HG02763 (cell line): ENCODE data around the gene ZCCHC12.
"Not testable (repeated sequence)": the region's sequence is repeated elsewhere in the genome, so short reads cannot be mapped to it uniquely, and the experiment has no call there.

Experiments used
- ATAC-seq: cut with Tn5 transposase; IDR thresholded peaks from one replicate; pipeline ENCODE4 v1.9.1; 2021; ENCODE audit warnings: mild to moderate bottlenecking, moderate library complexity; ENCODE audit not compliant: unreplicated experiment

The ZCCHC12 gene

GRCh38 chrX:118823263-118824172 lies at the start of gene ZCCHC12:
Gene ZCCHC12 (plus strand): TSS chrX:118823824. CDS start chrX:118825245, 1,421 bp downstream.
- ATAC-seq, result no peak

GRCh38 chrX:118779581-118779980 lies 44.0 kb upstream of the ZCCHC12 start:
- no peak for ATAC-seq

DNA sequence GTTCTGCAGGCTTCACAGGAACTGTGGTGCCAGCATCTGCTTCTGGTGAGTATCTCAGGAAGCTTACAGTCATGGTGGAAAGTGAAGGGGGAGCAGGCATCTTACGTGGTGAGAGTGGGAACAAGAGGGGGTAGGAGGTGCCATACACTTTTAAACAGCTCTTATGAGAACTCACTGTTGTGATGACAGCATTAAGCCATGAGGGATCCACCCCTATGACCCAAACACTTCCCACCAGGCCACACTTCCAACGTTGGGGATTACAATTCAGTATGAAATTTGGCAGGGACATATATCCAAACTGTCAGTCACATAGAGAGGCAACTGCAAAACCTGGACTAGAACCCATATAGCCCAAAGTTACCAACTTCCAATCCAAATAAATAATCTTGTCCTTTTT lies 43.1 kb upstream of the ZCCHC12 start:
- ATAC-seq, result no peak

GRCh38 chrX:118780911-118781310 lies 42.7 kb upstream of the ZCCHC12 start:
- no peak for ATAC-seq

DNA sequence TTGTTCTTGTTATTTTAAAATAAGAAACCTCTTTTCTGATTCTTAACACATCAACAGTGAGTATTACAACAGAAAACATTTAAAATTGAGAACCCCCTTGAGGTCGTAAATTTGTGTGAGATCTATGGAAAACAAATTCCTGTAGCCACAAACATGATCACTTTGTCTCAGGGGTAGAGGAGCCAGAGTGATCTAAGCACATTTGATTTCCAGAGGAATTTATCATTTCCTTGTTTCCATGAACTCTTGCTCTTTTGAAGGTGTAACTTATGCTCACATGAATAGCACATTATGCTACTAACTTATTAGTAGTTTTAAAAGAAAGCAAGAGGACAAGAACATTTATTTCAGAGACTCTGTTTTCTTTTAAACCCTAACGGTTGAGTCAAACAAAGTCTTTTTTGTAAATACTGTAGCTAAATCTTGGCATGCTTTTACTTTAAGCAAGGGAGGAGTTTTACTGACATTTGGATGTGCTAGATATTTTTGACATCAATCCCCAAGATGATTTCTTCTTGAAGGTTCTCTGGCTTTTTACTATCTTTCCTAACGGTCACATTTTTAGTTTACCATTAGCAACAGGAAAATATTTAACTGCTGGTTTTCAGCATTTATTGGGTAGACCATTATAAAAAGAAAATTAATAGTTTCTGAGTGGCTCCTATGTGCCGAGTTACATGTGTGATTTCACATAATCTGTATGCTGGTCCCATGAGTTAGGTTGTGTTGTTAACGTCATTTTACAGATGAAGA lies 27.9 kb upstream of the ZCCHC12 start:
- no peak for ATAC-seq

DNA sequence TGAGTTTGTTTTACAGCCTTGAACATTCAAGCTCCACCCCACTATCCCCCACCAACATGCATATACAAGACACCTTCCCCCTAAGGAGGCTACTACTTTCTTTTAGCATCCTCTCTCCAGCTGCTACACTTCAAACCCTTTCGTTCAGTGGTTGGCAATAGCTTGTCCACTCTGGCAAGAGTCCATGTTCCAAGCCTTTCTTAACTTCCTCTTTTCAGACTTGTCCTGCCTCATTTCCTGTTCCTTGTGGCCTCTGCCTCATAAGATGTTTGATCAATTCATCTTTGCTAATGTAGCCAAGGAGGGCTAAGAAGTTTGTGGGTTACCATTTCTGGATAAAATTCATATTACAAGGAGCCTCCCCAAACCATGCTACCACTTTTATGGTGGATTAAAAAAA lies 20.8 kb upstream of the ZCCHC12 start:
- no peak for ATAC-seq

DNA sequence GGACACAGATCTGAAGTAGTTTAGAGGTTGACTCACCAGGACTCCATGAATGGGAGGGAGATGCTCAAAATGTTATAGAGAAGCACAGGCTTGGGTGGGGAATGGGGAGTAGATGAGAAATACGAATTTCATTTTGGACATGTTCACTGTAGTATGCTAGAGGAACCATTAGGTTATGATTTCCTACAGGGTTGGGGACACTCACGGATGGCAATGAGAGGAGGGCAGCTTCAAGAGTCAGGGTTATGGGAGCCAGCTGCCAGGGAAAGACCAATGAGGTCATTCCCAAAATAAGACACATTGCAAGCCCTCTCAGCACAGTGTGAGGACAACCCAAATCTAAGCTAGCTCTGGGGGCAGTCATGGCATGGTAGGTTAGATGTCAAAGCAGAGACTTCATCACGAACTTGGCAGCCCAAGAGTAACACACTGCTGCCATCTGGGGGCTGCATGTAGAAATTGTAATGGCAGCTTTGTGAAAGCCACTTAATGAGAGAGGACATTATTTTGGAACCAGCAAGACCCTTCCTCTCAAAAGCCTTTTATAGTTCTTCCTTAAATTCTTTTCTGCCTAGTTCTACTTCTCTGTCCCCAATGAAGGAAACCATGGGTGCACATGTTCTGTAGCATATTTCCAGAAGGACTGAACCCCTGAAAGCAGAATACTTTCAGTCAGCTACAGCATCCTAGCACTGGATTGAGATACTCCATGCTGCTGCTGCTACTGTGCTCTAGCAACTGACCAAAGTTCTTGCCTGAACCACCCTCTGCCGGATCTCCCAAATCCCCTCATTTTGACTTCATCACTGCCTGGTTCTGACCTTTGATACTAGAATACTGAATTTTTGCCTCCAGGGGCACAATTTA lies 16.2 kb upstream of the ZCCHC12 start:
- ATAC-seq, result no peak

DNA sequence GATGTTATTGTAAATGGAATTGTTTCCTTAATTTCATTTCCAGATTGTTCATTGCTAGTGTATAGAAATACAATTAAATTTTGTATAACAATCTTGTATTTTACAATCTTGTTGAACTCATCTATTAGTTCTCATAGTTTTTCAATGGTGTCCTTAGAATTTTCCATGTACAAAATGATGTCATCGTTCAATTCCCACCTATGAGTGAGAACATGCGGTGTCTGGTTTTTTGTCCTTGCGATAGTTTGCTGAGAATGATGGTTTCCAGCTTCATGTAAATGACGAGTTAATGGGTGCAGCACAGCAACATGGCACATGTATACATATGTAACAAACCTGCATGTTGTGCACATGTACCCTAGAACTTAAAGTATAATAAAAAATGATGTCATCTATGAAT lies 6.4 kb upstream of the ZCCHC12 start:
- not testable (repeated sequence) for ATAC-seq

DNA sequence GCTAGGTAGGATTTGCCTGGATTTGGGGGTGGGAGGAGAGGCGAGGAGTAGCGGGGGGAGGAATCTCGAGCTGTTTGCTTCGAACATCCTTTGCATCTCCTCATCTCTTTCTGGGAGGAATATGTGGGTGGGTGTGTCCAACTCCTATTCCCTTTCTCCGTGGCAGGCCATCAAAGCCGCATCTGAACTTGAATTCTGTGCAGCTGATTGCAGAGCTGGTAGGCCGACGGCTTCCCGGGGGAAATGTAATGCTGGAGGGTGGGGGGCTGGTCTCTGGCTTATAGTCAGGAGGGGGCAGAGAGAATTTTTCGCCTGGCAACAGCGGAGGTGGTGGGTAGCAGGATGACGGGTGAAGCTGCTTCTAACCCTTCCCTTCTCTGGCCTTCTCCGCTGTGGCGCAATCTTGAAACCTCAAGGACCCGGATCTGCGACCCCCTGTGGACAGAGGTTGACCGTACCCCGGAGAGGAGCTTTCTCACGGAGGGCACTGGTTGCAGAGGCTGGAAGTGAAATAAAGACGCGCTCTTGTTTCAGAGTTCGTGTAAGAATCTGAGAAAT lies 628 bp downstream of the ZCCHC12 start:
- no peak for ATAC-seq

DNA sequence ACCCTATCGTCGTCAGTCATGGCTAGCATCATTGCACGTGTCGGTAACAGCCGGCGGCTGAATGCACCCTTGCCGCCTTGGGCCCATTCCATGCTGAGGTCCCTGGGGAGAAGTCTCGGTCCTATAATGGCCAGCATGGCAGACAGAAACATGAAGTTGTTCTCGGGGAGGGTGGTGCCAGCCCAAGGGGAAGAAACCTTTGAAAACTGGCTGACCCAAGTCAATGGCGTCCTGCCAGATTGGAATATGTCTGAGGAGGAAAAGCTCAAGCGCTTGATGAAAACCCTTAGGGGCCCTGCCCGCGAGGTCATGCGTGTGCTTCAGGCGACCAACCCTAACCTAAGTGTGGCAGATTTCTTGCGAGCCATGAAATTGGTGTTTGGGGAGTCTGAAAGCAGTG lies 1.6 kb downstream of the ZCCHC12 start:
- no peak for ATAC-seq

- no peak for ATAC-seq
Measured at GRCh38 chrX:118839334-118839958, 15.8 kb downstream of the ZCCHC12 start.

GRCh38 chrX:118847676-118848075 lies 24.1 kb downstream of the ZCCHC12 start:
- no peak for ATAC-seq

DNA sequence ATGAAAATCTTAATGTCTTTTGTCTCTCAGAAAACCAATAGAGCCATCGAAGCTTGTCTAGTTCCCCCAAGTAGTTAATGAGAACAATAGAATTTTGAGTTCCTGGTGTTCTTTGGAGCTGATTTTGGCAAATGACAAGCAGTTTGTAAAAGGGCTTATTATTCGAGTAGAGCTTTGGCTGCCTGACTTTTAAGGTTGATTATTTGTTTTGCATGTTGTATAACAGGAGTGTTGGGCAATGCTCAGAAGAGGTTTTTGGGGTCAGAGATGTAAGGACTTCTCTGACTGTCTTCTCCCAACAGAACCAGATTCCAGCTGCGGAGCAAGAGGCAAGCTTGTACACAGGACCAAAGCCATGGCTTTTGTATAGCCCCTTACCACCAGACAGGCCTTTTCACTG lies 30.0 kb downstream of the ZCCHC12 start:
- ATAC-seq, result no peak

- no peak for ATAC-seq
Measured at GRCh38 chrX:118855681-118856310, 32.2 kb downstream of the ZCCHC12 start.

DNA sequence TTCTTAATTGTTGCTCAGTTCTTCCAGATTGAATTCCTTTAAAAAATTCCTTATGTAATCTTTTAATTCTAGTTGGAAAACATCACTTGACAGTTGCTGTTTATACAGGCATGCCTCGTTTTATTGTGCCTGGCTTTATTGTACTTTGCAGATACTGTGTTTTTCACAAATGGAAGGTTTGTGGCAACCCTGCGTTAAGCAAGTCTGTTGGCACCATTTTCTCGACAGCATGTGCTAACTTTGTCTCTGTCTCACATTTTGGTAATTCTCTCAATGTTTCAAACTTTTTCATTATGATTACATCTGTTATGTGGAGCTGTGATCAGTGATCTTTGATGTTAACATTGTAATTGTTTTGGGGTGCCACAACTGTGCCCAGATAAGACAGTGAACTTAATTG lies 33.4 kb downstream of the ZCCHC12 start:
- ATAC-seq, result no peak

GRCh38 chrX:118861338-118861737 lies 37.7 kb downstream of the ZCCHC12 start:
- no peak for ATAC-seq

DNA sequence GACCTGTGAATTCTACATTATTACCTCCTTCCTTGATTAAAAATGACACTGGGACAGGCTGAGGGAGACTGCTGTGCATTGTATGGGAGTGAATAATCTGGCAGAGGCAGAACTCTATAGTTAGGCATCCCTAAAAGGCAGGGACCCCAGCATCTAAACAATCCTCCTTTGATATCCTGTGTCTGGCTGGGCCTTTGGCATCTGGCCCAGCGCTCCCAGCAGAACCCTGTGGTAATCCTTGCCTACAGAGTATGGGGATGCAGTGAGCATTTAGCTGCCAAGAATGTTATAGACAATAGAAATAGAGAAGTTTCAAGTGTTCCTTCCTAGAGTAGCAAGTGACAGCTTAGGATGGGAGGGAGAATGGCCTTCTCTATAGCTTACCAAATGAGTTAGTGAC lies 38.5 kb downstream of the ZCCHC12 start:
- ATAC-seq, result no peak

- ATAC-seq, result no peak
Measured at GRCh38 chrX:118862979-118863378, 39.4 kb downstream of the ZCCHC12 start.

- ATAC-seq, result no peak
Measured at GRCh38 chrX:118864063-118864635, 40.5 kb downstream of the ZCCHC12 start.

GRCh38 chrX:118865231-118865630 lies 41.6 kb downstream of the ZCCHC12 start:
- ATAC-seq, result no peak
